Endodermal cell (in vitro differentiated cells): ENCODE measurements around the gene PRDM16. TPM values are rescaled to one million over a fixed set of nuclear protein-coding genes. Genes with fewer than 3 reads are reported as not detected.

Source experiments
- DNase-seq: peaks from one replicate; pipeline ENCODE4 v3.0.0-alpha.2; 2017
- H3K27ac ChIP-seq: 2 replicates; pipeline ENCODE4 v1.5.1; 2013; ENCODE audit warnings: mild to moderate bottlenecking, low read depth, low read length, moderate library complexity
- H3K27me3 ChIP-seq: 2 replicates; pipeline ENCODE4 v1.6.1; 2013; ENCODE audit warnings: mild to moderate bottlenecking, low read length, moderate library complexity; ENCODE audit not compliant: insufficient read depth, control insufficient read depth, poor library complexity, severe bottlenecking
- H3K36me3 ChIP-seq: 2 replicates; pipeline ENCODE4 v1.7.0; 2013; ENCODE audit warnings: mild to moderate bottlenecking, low read length, moderate library complexity; ENCODE audit not compliant: control insufficient read depth, insufficient read depth
- H3K4me1 ChIP-seq: one replicate; pipeline ENCODE4 v1.7.0; 2013; ENCODE audit warnings: low read length; ENCODE audit not compliant: control insufficient read depth, insufficient read depth
- H3K4me3 ChIP-seq: 2 replicates; pipeline ENCODE4 v1.5.1; 2013; ENCODE audit warnings: mild to moderate bottlenecking, low read length, moderate library complexity
- H3K9ac ChIP-seq: 2 replicates; pipeline ENCODE4 v1.6.1; 2013; ENCODE audit warnings: mild to moderate bottlenecking, low read length, moderate library complexity; ENCODE audit not compliant: poor library complexity, severe bottlenecking; ENCODE audit errors: extremely low read depth
- H3K9me3 ChIP-seq: 2 replicates; pipeline ENCODE4 v1.6.1; 2013; ENCODE audit warnings: mild to moderate bottlenecking, low read length, moderate library complexity; ENCODE audit not compliant: control insufficient read depth
- H3K27ac Mint-ChIP-seq: 2 replicates; pipeline ENCODE4 v1.8.0; 2020; ENCODE audit warnings: mixed read lengths
- H3K27me3 Mint-ChIP-seq: 2 replicates; pipeline ENCODE4 v1.8.0; 2021; ENCODE audit warnings: mild to moderate bottlenecking, mixed read lengths; ENCODE audit not compliant: insufficient read depth
- H3K36me3 Mint-ChIP-seq: 2 replicates; pipeline ENCODE4 v1.8.0; 2020; ENCODE audit warnings: low read depth, mixed read lengths
- H3K4me1 Mint-ChIP-seq: 2 replicates; pipeline ENCODE4 v1.8.0; 2020; ENCODE audit warnings: mixed read lengths
- H3K4me3 Mint-ChIP-seq: 2 replicates; pipeline ENCODE4 v1.8.0; 2020; ENCODE audit warnings: mild to moderate bottlenecking, moderate library complexity, mixed read lengths
- H3K9me3 Mint-ChIP-seq: 2 replicates; pipeline ENCODE4 v1.8.0; 2020; ENCODE audit warnings: mild to moderate bottlenecking, mixed read lengths
- WGBS, 2 experiments: methylation state at CpG; one replicate each; pipeline versions ENCODE4 v1.1.5 to v1.1.7; 2013; ENCODE audit warnings: missing lambda C conversion rate in 2 of 2, mixed read lengths in 1 of 2; ENCODE audit not compliant: insufficient coverage in 1 of 2, insufficient read length in 1 of 2; 5-methylcytosine and 5-hydroxymethylcytosine counted together
- total RNA-seq, 2 donors: library from RNA; stranded (reverse); fragmentation: NEBNext Ultra II Directional in 1 of 2; extraction: Animal tissue kit (Norgen Biotek cat#: 25700) in 1 of 2; gene quantifications; 2 replicates in 1 of 2; 3 replicates in 1 of 2; pipeline ENCODE4 v1.2.1, GENCODE V29; 2021
- TF ChIP-seq, protein P1 (sequence below): fragments of 200-600 bp; sonication (generic); conservative IDR thresholded peaks from 2 replicates; pipeline ENCODE4 v1.5.0; 2021; ENCODE audit warnings: antibody characterized with exemption, mild to moderate bottlenecking

The PRDM16 gene
- total RNA-seq, 2 donors from 2014 or later: 2.1 to 4.0 TPM

DNA sequence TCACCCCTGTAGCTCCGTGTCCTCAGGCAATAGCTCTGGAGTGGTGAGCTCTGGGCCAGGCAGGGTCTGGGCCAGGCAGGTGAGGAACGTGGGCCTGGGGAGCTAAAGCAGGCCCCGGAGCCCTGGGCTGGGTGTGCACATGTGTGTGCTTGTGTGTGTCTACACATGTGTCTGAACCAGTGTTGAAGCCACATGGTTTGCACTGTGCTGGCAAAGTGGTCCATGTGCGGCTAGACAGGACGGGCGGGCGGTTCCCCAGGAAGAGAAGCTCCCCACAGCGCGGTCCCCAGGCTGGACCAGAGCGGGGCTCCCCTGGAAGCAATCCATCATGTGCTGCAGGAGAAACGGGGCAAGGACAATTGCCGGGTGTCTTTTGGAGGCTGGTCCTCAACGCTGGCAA lies 84.2 kb downstream of the PRDM16 start:
- TF ChIP-seq, protein P1, sequence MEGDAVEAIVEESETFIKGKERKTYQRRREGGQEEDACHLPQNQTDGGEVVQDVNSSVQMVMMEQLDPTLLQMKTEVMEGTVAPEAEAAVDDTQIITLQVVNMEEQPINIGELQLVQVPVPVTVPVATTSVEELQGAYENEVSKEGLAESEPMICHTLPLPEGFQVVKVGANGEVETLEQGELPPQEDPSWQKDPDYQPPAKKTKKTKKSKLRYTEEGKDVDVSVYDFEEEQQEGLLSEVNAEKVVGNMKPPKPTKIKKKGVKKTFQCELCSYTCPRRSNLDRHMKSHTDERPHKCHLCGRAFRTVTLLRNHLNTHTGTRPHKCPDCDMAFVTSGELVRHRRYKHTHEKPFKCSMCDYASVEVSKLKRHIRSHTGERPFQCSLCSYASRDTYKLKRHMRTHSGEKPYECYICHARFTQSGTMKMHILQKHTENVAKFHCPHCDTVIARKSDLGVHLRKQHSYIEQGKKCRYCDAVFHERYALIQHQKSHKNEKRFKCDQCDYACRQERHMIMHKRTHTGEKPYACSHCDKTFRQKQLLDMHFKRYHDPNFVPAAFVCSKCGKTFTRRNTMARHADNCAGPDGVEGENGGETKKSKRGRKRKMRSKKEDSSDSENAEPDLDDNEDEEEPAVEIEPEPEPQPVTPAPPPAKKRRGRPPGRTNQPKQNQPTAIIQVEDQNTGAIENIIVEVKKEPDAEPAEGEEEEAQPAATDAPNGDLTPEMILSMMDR: no peak
- Mint-ChIP-seq H3K27me3 (no peaks in the 10 kb centered on the region), H3K4me3 (no peak overlapping the region), H3K36me3 (no peaks in the 10 kb centered on the region), H3K9me3 (no peaks in the 10 kb centered on the region), H3K4me1 (no peaks in the 10 kb centered on the region), H3K27ac (no peak overlapping the region)
- Histone ChIP-seq H3K9me3 (no peaks in the 10 kb centered on the region), H3K27ac (no peak overlapping the region), H3K9ac (no peak overlapping the region), H3K27me3 (no peaks in the 10 kb centered on the region), H3K36me3 (no peaks in the 10 kb centered on the region), H3K4me1 (no peaks in the 10 kb centered on the region), H3K4me3 (no peak overlapping the region)
- no peak for DNase-seq
- 95 to 97% methylated on average over 9 to 13 of the region's 13 CpGs for WGBS, 2 experiments

DNA sequence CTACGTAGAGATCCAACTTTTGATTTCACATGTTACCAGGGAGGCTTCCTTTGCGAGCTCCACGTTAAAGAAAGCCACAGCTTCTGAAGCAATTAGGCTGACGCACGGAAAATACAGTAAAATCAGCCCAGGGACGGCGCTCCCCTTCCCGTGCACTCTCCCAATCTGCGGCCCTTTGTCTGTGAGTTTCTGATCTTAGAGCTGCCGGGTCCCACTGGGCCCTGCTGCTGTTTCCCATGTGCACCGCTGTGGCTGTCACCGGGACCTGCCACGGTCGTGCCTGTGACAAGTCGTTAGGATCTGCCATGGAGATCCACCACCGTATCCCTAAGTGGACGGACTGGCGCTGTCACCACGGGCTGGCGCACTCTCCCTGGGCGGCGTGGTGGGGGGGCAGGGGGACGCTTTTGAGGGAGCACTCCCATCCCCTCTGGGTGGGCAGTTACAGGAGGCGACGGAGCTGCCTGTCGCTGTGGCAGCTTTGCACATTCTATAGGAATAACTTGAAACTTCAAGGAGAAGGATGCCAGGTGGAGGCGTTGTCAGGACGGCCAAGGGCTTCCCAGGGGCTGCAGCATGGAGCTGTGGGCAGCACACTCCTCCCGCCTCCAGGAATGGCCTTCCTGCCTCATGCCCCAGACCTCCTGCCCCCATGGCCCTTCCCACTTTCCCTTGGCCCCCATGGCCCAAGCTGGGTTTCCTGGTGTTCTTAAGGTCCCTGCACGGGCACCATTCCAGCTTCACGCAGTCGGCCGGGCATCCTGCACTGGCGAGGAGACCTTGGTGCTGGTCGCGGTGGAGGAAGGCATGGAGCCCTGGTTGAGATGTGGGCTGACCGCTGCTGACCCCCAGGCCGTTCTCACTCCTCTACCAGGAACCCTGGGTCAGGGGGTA lies 85.1 kb downstream of the PRDM16 start:
- Mint-ChIP-seq H3K9me3 (no peaks in the 10 kb centered on the region), H3K27me3 (no peaks in the 10 kb centered on the region)
- 92% methylated on average over 35 to 38 of the region's 38 CpGs for WGBS, 2 experiments

DNA sequence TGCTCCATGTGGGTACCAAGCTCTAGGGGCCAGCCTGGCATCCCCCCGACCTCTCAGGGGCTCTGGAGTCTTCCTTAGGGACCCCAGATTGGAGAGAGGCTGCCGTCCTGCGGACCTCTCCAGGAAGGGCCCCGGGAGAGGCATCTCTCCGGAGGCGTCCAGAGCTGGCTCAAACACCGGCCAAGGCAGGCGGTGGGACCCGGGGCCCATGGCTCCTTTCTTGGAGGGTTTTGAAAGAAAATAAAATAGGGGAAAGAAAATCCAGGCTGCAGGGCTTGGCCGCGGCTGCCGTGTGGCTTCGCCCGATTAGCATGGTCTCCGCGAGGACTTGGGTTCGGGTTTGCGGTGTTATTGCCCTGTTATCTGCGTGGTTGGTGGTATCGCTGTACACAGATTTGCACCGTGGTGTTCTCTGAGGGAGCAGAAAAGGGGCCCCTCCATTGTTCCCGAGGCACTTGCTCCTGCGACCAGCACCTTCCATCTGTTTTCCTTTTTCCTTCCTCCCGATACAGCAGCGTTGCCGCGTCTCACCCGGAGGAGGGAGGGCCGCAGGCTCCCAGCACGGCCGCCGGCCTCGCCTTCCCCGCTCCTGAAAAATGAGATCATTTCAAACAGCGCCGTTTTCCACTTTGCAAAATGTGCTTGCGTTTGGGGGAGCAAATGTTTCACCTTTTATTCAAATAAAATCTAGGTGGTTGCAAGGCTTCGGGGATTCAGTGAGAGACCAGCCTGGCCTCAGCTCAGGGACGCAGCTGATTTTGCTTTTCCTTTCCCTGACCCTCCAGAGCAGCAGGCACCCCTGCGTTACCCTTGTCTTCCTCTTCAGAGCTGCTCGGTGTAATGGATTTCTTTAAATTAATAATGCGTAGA lies 86.3 kb downstream of the PRDM16 start:
- Mint-ChIP-seq H3K4me1 (no peaks in the 10 kb centered on the region), H3K9me3 (no peaks in the 10 kb centered on the region), H3K27ac (no peak overlapping the region), H3K36me3 (no peaks in the 10 kb centered on the region), H3K4me3 (no peak overlapping the region), H3K27me3 (no peaks in the 10 kb centered on the region)
- no peaks in the 10 kb centered on the region for H3K27me3 ChIP-seq
- TF ChIP-seq, protein P1: no peak
- peak overlapping the region; percentile 24 for H3K27ac ChIP-seq
- no peak for DNase-seq
- H3K9me3 ChIP-seq: no peaks in the 10 kb centered on the region
- H3K36me3 ChIP-seq: no peaks in the 10 kb centered on the region
- no peak overlapping the region for H3K9ac ChIP-seq
- H3K4me3 ChIP-seq: no peak overlapping the region
- no peaks in the 10 kb centered on the region for H3K4me1 ChIP-seq
- 95 to 96% methylated on average over 24 to 42 of the region's 42 CpGs for WGBS, 2 experiments

More for the DNA sequence above, 85.1 kb downstream of the PRDM16 start:
- no peaks in the 10 kb centered on the region for H3K27me3 ChIP-seq
- no peak overlapping the region for H3K27ac ChIP-seq
- no peak overlapping the region for H3K9ac ChIP-seq
- Mint-ChIP-seq H3K27ac (no peak overlapping the region), H3K36me3 (no peaks in the 10 kb centered on the region), H3K4me3 (no peak overlapping the region), H3K4me1 (no peaks in the 10 kb centered on the region)
- no peak for DNase-seq
- TF ChIP-seq, protein P1: no peak
- H3K36me3 ChIP-seq: no peaks in the 10 kb centered on the region
- H3K9me3 ChIP-seq: no peaks in the 10 kb centered on the region
- no peaks in the 10 kb centered on the region for H3K4me1 ChIP-seq
- no peak overlapping the region for H3K4me3 ChIP-seq
